ENCODE measurements around the gene CAPZB.

The CAPZB gene

GRCh38 chr1:19310720-19311502, 174.4 kb downstream of the CAPZB start:
- Histone ChIP-seq H3K27me3 (ENCODE audit: insufficient read depth, low read length, poor library complexity, severe bottlenecking) (no peaks in the 10 kb centered on the region), H3K4me1 (ENCODE audit: insufficient read depth, low read length, poor library complexity, severe bottlenecking) (peaks cover 43% of the 10 kb centered on the region), H3K9ac (ENCODE audit: low read depth, low read length, poor library complexity, severe bottlenecking) (peak overlapping the region; percentile 93), H3K9me3 (ENCODE audit: insufficient read depth, low read depth, low read length) (no peaks in the 10 kb centered on the region), H3K4me3 (ENCODE audit: low read length, poor library complexity, severe bottlenecking) (peak overlapping the region; percentile 98), H3F3A (ENCODE audit: low read depth) (no peaks in the 10 kb centered on the region), H3K4me2 (ENCODE audit: low read depth, low read length, poor library complexity, severe bottlenecking) (peak overlapping the region; percentile 100), H3K9me2 (replicated peaks; ENCODE audit: low read depth, low read length) (no peaks in the 10 kb centered on the region), H3K79me2 (ENCODE audit: insufficient read depth, low read length) (peaks cover 53% of the 10 kb centered on the region), H2AFZ (ENCODE audit: low read length) (peak overlapping the region; percentile 92; the same call in 1 of the 2 replicates), H4K20me1 (ENCODE audit: insufficient read depth, low read length, poor library complexity, severe bottlenecking) (peaks cover 7% of the 10 kb centered on the region), H3K36me3 (ENCODE audit: insufficient read depth, low read length) (peaks cover 4% of the 10 kb centered on the region; the same call in 1 of the 2 replicates)
- TF ChIP-seq CTCF (conservative IDR thresholded peaks at IDR 0.05; ENCODE audit: low read length) (no peak), EZH2phosphoT487 (IDR thresholded peaks at IDR 0.05; ENCODE audit: borderline replicate concordance) (no peak)

GRCh38 chr1:19310061-19310460, 175.3 kb downstream of the CAPZB start:
- peaks cover 35% of the 10 kb centered on the region for H3K4me1 ChIP-seq (ENCODE audit: insufficient read depth, low read length, poor library complexity, severe bottlenecking)
- no peak overlapping the region for H2AFZ ChIP-seq (ENCODE audit: low read length)
- H3K9me2 ChIP-seq (replicated peaks; ENCODE audit: low read depth, low read length): no peaks in the 10 kb centered on the region
- H3F3A ChIP-seq (ENCODE audit: low read depth): no peaks in the 10 kb centered on the region
- peaks cover 53% of the 10 kb centered on the region for H3K79me2 ChIP-seq (ENCODE audit: insufficient read depth, low read length)
- TF ChIP-seq EZH2phosphoT487 (IDR thresholded peaks at IDR 0.05; ENCODE audit: borderline replicate concordance) (no peak), CTCF (conservative IDR thresholded peaks at IDR 0.05; ENCODE audit: low read length) (no peak)
- H3K4me3 ChIP-seq (ENCODE audit: low read length, poor library complexity, severe bottlenecking): no peak overlapping the region
- H3K9me3 ChIP-seq (ENCODE audit: insufficient read depth, low read depth, low read length): no peaks in the 10 kb centered on the region
- H3K27me3 ChIP-seq (ENCODE audit: insufficient read depth, low read length, poor library complexity, severe bottlenecking): no peaks in the 10 kb centered on the region
- H3K4me2 ChIP-seq (ENCODE audit: low read depth, low read length, poor library complexity, severe bottlenecking): peak overlapping the region; percentile 100
- no peak overlapping the region for H3K9ac ChIP-seq (ENCODE audit: low read depth, low read length, poor library complexity, severe bottlenecking)
- peaks cover 11% of the 10 kb centered on the region; the same call in 1 of the 2 replicates for H3K36me3 ChIP-seq (ENCODE audit: insufficient read depth, low read length)
- H4K20me1 ChIP-seq (ENCODE audit: insufficient read depth, low read length, poor library complexity, severe bottlenecking): peaks cover 7% of the 10 kb centered on the region

- H3K4me2 ChIP-seq (ENCODE audit: low read depth, low read length, poor library complexity, severe bottlenecking): peak overlapping the region; percentile 100
- H4K20me1 ChIP-seq (ENCODE audit: insufficient read depth, low read length, poor library complexity, severe bottlenecking): peaks cover 7% of the 10 kb centered on the region
- H3K27me3 ChIP-seq (ENCODE audit: insufficient read depth, low read length, poor library complexity, severe bottlenecking): no peaks in the 10 kb centered on the region
- H3K36me3 ChIP-seq (ENCODE audit: insufficient read depth, low read length): peaks cover 17% of the 10 kb centered on the region; the same call in 1 of the 2 replicates
- no peaks in the 10 kb centered on the region for H3F3A ChIP-seq (ENCODE audit: low read depth)
- TF ChIP-seq CTCF (conservative IDR thresholded peaks at IDR 0.05; ENCODE audit: low read length) (no peak), EZH2phosphoT487 (IDR thresholded peaks at IDR 0.05; ENCODE audit: borderline replicate concordance) (no peak)
- peaks cover 48% of the 10 kb centered on the region for H3K79me2 ChIP-seq (ENCODE audit: insufficient read depth, low read length)
- H2AFZ ChIP-seq (ENCODE audit: low read length): no peak overlapping the region
- no peak overlapping the region for H3K9ac ChIP-seq (ENCODE audit: low read depth, low read length, poor library complexity, severe bottlenecking)
- H3K4me1 ChIP-seq (ENCODE audit: insufficient read depth, low read length, poor library complexity, severe bottlenecking): peaks cover 27% of the 10 kb centered on the region
- no peak overlapping the region for H3K4me3 ChIP-seq (ENCODE audit: low read length, poor library complexity, severe bottlenecking)
- no peaks in the 10 kb centered on the region for H3K9me3 ChIP-seq (ENCODE audit: insufficient read depth, low read depth, low read length)
- no peaks in the 10 kb centered on the region for H3K9me2 ChIP-seq (replicated peaks; ENCODE audit: low read depth, low read length)
Observed at GRCh38 chr1:19309123-19309813, 176.1 kb downstream of the CAPZB start.

Data from Loucy (cell line).